Spinal cord (tissue), 10 donors: ENCODE results near the gene IQSEC1. TPM values are rescaled to one million over a fixed set of nuclear protein-coding genes. Genes with fewer than 3 reads are reported as not detected.

Source experiments
- DNase-seq, 6 donors: peaks; one replicate each; pipeline versions ENCODE4 v3.0.0 to v3.0.0-alpha.2; 2013 to 2015; ENCODE audit warnings: low spot score in 6 of 6, low read depth in 4 of 6
- H3K27ac ChIP-seq: one replicate; pipeline ENCODE4 v1.5.1; 2013; ENCODE audit warnings: low read depth, low read length, control low read depth
- H3K27me3 ChIP-seq: one replicate; pipeline ENCODE4 v1.6.1; 2013; ENCODE audit warnings: low read length; ENCODE audit not compliant: control insufficient read depth, insufficient read depth
- H3K36me3 ChIP-seq: one replicate; pipeline ENCODE4 v1.6.1; 2013; ENCODE audit warnings: low read length; ENCODE audit not compliant: control insufficient read depth, insufficient read depth
- H3K4me1 ChIP-seq: one replicate; pipeline ENCODE4 v1.6.1; 2013; ENCODE audit warnings: low read length; ENCODE audit not compliant: control insufficient read depth, insufficient read depth
- H3K4me3 ChIP-seq: one replicate; pipeline ENCODE4 v1.5.1; 2013; ENCODE audit warnings: low read depth, low read length, control low read depth
- H3K9me3 ChIP-seq: one replicate; pipeline ENCODE4 v1.6.1; 2013; ENCODE audit warnings: low read length; ENCODE audit not compliant: control insufficient read depth, insufficient read depth
- WGBS: methylation state at CpG from one replicate; pipeline ENCODE4 v1.1.5; 2013; ENCODE audit warnings: missing lambda C conversion rate; ENCODE audit not compliant: insufficient coverage; 5-methylcytosine and 5-hydroxymethylcytosine counted together
- polyA plus RNA-seq, 2 donors: library from polyadenylated mRNA; unstranded; fragments of 120-200 nt; gene quantifications; one replicate each; pipeline ENCODE4 v1.2.1, GENCODE V29; 2013; ENCODE audit not compliant: insufficient read length in 2 of 2
- total RNA-seq, 2 donors: library from RNA; depleted of rRNA in 1 of 2; stranded (reverse); fragments of 120-200 nt in 1 of 2; fragments of >200 nt in 1 of 2; gene quantifications; one replicate each; pipeline versions ENCODE4 v1.2.3 to v1.2.4, GENCODE V29; 2013 to 2014
- donor health status: healthy.

Gene IQSEC1
- total and polyA plus RNA-seq, 4 donors: 40.2 to 87.1 (median 63.6) TPM

- 68% methylated on average over 9 of the region's 11 CpGs for WGBS
- DNase-seq: no peak
- no peak overlapping the region for H3K4me3 ChIP-seq
- H3K27me3 ChIP-seq: no peaks in the 10 kb centered on the region
- no peak overlapping the region for H3K27ac ChIP-seq
- H3K36me3 ChIP-seq: peaks cover 98% of the 10 kb centered on the region
- peaks cover 43% of the 10 kb centered on the region for H3K4me1 ChIP-seq
- H3K9me3 ChIP-seq: no peaks in the 10 kb centered on the region
These were observed 150.3 kb downstream of the IQSEC1 start for GRCh38 chr3:12922881-12923431.

- Histone ChIP-seq H3K27me3 (no peaks in the 10 kb centered on the region), H3K4me3 (no peak overlapping the region), H3K4me1 (peaks cover 43% of the 10 kb centered on the region), H3K9me3 (no peaks in the 10 kb centered on the region), H3K27ac (no peak overlapping the region), H3K36me3 (peaks cover 95% of the 10 kb centered on the region)
- 44% methylated on average over 5 of the region's 7 CpGs for WGBS
- peak in 2 of 6 donors; percentile 74 to 95 for DNase-seq
These were observed 150.9 kb downstream of the IQSEC1 start for GRCh38 chr3:12922306-12922705.

GRCh38 chr3:12921736-12922135, 151.5 kb downstream of the IQSEC1 start:
- WGBS: 94% methylated on average over 6 of the region's 8 CpGs
- Histone ChIP-seq H3K27ac (no peak overlapping the region), H3K27me3 (no peaks in the 10 kb centered on the region), H3K9me3 (no peaks in the 10 kb centered on the region), H3K4me1 (peaks cover 43% of the 10 kb centered on the region), H3K36me3 (peaks cover 96% of the 10 kb centered on the region), H3K4me3 (no peak overlapping the region)
- DNase-seq: no peak

- 92% methylated on average over 9 of the region's 9 CpGs for WGBS
- peaks cover 45% of the 10 kb centered on the region for H3K4me1 ChIP-seq
- H3K4me3 ChIP-seq: no peak overlapping the region
- H3K9me3 ChIP-seq: no peaks in the 10 kb centered on the region
- no peak overlapping the region for H3K27ac ChIP-seq
- peaks cover 94% of the 10 kb centered on the region for H3K36me3 ChIP-seq
- no peak for DNase-seq
- no peaks in the 10 kb centered on the region for H3K27me3 ChIP-seq
These were observed 152.3 kb downstream of the IQSEC1 start for GRCh38 chr3:12920967-12921366.

- WGBS: 83% methylated on average over 9 of the region's 10 CpGs
- no peak overlapping the region for H3K4me3 ChIP-seq
- peaks cover 94% of the 10 kb centered on the region for H3K36me3 ChIP-seq
- H3K4me1 ChIP-seq: peaks cover 52% of the 10 kb centered on the region
- H3K27me3 ChIP-seq: no peaks in the 10 kb centered on the region
- DNase-seq: no peak
- no peak overlapping the region for H3K27ac ChIP-seq
- H3K9me3 ChIP-seq: no peaks in the 10 kb centered on the region
These were observed 154.0 kb downstream of the IQSEC1 start for GRCh38 chr3:12919205-12919604.

- 95% methylated on average over 2 of the region's 3 CpGs for WGBS
- no peak for DNase-seq
- Histone ChIP-seq H3K4me1 (peaks cover 43% of the 10 kb centered on the region), H3K4me3 (no peak overlapping the region), H3K9me3 (no peaks in the 10 kb centered on the region), H3K27ac (no peak overlapping the region), H3K36me3 (peaks cover 94% of the 10 kb centered on the region), H3K27me3 (no peaks in the 10 kb centered on the region)
These were observed 155.0 kb downstream of the IQSEC1 start for GRCh38 chr3:12918231-12918630.

GRCh38 chr3:12916159-12916558, 157.1 kb downstream of the IQSEC1 start:
- no peaks in the 10 kb centered on the region for H3K27me3 ChIP-seq
- peak overlapping the region; percentile 19 for H3K27ac ChIP-seq
- H3K4me3 ChIP-seq: no peak overlapping the region
- WGBS: 73% methylated on average over 8 of the region's 9 CpGs
- no peak for DNase-seq
- peaks cover 92% of the 10 kb centered on the region for H3K36me3 ChIP-seq
- H3K9me3 ChIP-seq: no peaks in the 10 kb centered on the region
- peaks cover 30% of the 10 kb centered on the region for H3K4me1 ChIP-seq

- H3K27ac ChIP-seq: no peak overlapping the region
- peaks cover 92% of the 10 kb centered on the region for H3K36me3 ChIP-seq
- WGBS: 89% methylated on average over 7 of the region's 7 CpGs
These were observed 159.1 kb downstream of the IQSEC1 start for GRCh38 chr3:12914088-12914487.

GRCh38 chr3:12911881-12912415, 161.3 kb downstream of the IQSEC1 start:
- DNase-seq: no peak
- Histone ChIP-seq H3K27ac (no peak overlapping the region), H3K4me1 (peaks cover 36% of the 10 kb centered on the region), H3K27me3 (no peaks in the 10 kb centered on the region), H3K4me3 (no peak overlapping the region), H3K9me3 (no peaks in the 10 kb centered on the region), H3K36me3 (peaks cover 95% of the 10 kb centered on the region)
- 97% methylated on average over 13 of the region's 15 CpGs for WGBS

More at GRCh38 chr3:12914088-12914487, 159.1 kb downstream of the IQSEC1 start:
- Histone ChIP-seq H3K4me1 (peaks cover 17% of the 10 kb centered on the region), H3K4me3 (no peak overlapping the region), H3K9me3 (no peaks in the 10 kb centered on the region), H3K27me3 (no peaks in the 10 kb centered on the region)
- DNase-seq: no peak

GRCh38 chr3:12910356-12911099, 162.7 kb downstream of the IQSEC1 start:
- no peaks in the 10 kb centered on the region for H3K27me3 ChIP-seq
- DNase-seq: no peak
- no peak overlapping the region for H3K4me3 ChIP-seq
- H3K36me3 ChIP-seq: peaks cover 98% of the 10 kb centered on the region
- no peak overlapping the region for H3K27ac ChIP-seq
- 91% methylated on average over 6 of the region's 8 CpGs for WGBS
- H3K4me1 ChIP-seq: peaks cover 42% of the 10 kb centered on the region
- H3K9me3 ChIP-seq: no peaks in the 10 kb centered on the region
